Mesenchymal stem cell (in vitro differentiated cells and primary cell): ENCODE measurements around the gene TXNDC11. TPM values are rescaled to one million over a fixed set of nuclear protein-coding genes. Genes with fewer than 3 reads are reported as not detected.

ENCODE experiments used
- DNase-seq: peaks from one replicate; pipeline ENCODE4 v3.0.0-alpha.2; 2013
- H2AFZ ChIP-seq: one replicate; pipeline ENCODE4 v1.6.1; 2013; ENCODE audit warnings: low read depth, mild to moderate bottlenecking, control low read depth, inconsistent platforms, low read length, moderate library complexity
- H2AK5ac ChIP-seq: 2 replicates; pipeline ENCODE4 v1.6.1; 2013; ENCODE audit warnings: low read length, moderate library complexity, mild to moderate bottlenecking, inconsistent platforms; ENCODE audit not compliant: severe bottlenecking
- H2BK120ac ChIP-seq: one replicate; pipeline ENCODE4 v1.6.1; 2013; ENCODE audit warnings: low read depth, mild to moderate bottlenecking, inconsistent platforms, low read length, moderate library complexity
- H2BK12ac ChIP-seq, 2 experiments: one replicate each; pipeline ENCODE4 v1.6.1; 2013; ENCODE audit warnings: inconsistent platforms in 2 of 2, low read length in 2 of 2, mild to moderate bottlenecking in 2 of 2, moderate library complexity in 2 of 2, control low read depth in 1 of 2
- H2BK15ac ChIP-seq: one replicate; pipeline ENCODE4 v1.6.1; 2013; ENCODE audit warnings: mild to moderate bottlenecking, low read depth, inconsistent platforms; ENCODE audit not compliant: poor library complexity, severe bottlenecking
- H2BK5ac ChIP-seq: 2 replicates; pipeline ENCODE4 v1.6.1; 2013; ENCODE audit warnings: low read depth, mild to moderate bottlenecking, low read length, control low read depth, inconsistent platforms; ENCODE audit not compliant: poor library complexity, severe bottlenecking
- H3K14ac ChIP-seq, 2 experiments: one replicate each; pipeline ENCODE4 v1.6.1; 2013; ENCODE audit warnings: inconsistent platforms in 2 of 2, low read length in 2 of 2, control low read depth in 1 of 2, mild to moderate bottlenecking in 1 of 2, moderate library complexity in 1 of 2
- H3K18ac ChIP-seq, 2 experiments: one replicate each; pipeline ENCODE4 v1.6.1; 2013; ENCODE audit warnings: inconsistent platforms in 2 of 2, low read length in 2 of 2, control low read depth in 1 of 2, low read depth in 1 of 2, mild to moderate bottlenecking in 1 of 2
- H3K23ac ChIP-seq, 2 experiments: one replicate each; pipeline ENCODE4 v1.6.1; 2013; ENCODE audit warnings: inconsistent platforms in 2 of 2, low read length in 2 of 2, mild to moderate bottlenecking in 2 of 2, moderate library complexity in 2 of 2, control low read depth in 1 of 2
- H3K27ac ChIP-seq: 2 replicates; pipeline ENCODE4 v1.5.1; 2013; ENCODE audit warnings: mild to moderate bottlenecking, moderate library complexity, low read length, control low read depth, inconsistent platforms; ENCODE audit not compliant: poor library complexity, severe bottlenecking
- H3K27me3 ChIP-seq, 2 experiments: 2 replicates each; pipeline versions ENCODE4 v1.6.1 to v1.7.0; 2013; ENCODE audit warnings: low read length in 2 of 2, mild to moderate bottlenecking in 2 of 2, moderate library complexity in 2 of 2, control low read depth in 1 of 2, inconsistent platforms in 1 of 2; ENCODE audit not compliant: control insufficient read depth in 1 of 2, insufficient read depth in 1 of 2
- H3K36me3 ChIP-seq, 2 experiments: 2 replicates each; pipeline versions ENCODE4 v1.6.1 to v1.7.0; 2013; ENCODE audit warnings: low read length in 2 of 2, control low read depth in 1 of 2, inconsistent platforms in 1 of 2, low read depth in 1 of 2, mild to moderate bottlenecking in 1 of 2; ENCODE audit not compliant: insufficient read depth in 2 of 2, control insufficient read depth in 1 of 2
- H3K4ac ChIP-seq, 2 experiments: one replicate each; pipeline ENCODE4 v1.6.1; 2013; ENCODE audit warnings: inconsistent platforms in 2 of 2, low read length in 2 of 2, mild to moderate bottlenecking in 2 of 2, moderate library complexity in 2 of 2, control low read depth in 1 of 2, low read depth in 1 of 2
- H3K4me1 ChIP-seq: 2 replicates; pipeline ENCODE4 v1.6.1; 2013; ENCODE audit warnings: low read depth, low read length, control low read depth; ENCODE audit not compliant: control insufficient read depth, insufficient read depth
- H3K4me2 ChIP-seq: 2 replicates; pipeline ENCODE4 v1.6.1; 2013; ENCODE audit warnings: low read length, mild to moderate bottlenecking, inconsistent platforms; ENCODE audit not compliant: poor library complexity, severe bottlenecking
- H3K4me3 ChIP-seq, 2 experiments: 2 replicates each; pipeline versions ENCODE4 v1.5.1 to v1.7.0; 2013; ENCODE audit warnings: low read length in 2 of 2, mild to moderate bottlenecking in 2 of 2, control low read depth in 1 of 2, low read depth in 1 of 2; ENCODE audit not compliant: insufficient read depth in 1 of 2
- H3K79me1 ChIP-seq: replicated peaks from 2 replicates; pipeline ENCODE4 v1.6.1; 2013; ENCODE audit warnings: mild to moderate bottlenecking, control low read depth, low read length, inconsistent platforms; ENCODE audit not compliant: poor library complexity, severe bottlenecking
- H3K9ac ChIP-seq: 2 replicates; pipeline ENCODE4 v1.7.0; 2013; ENCODE audit warnings: mild to moderate bottlenecking, low read length, moderate library complexity
- H3K9me3 ChIP-seq: 2 replicates; pipeline ENCODE4 v1.7.0; 2013; ENCODE audit warnings: mild to moderate bottlenecking, low read length; ENCODE audit not compliant: control insufficient read depth
- H4K8ac ChIP-seq: one replicate; pipeline ENCODE4 v1.6.1; 2013; ENCODE audit warnings: inconsistent platforms, mild to moderate bottlenecking, low read length, moderate library complexity
- H4K91ac ChIP-seq: one replicate; pipeline ENCODE4 v1.6.1; 2013; ENCODE audit warnings: mild to moderate bottlenecking, low read length, inconsistent platforms
- WGBS: methylation state at CpG from one replicate; pipeline ENCODE4 v1.1.7; 2013; ENCODE audit warnings: mixed read lengths; 5-methylcytosine and 5-hydroxymethylcytosine counted together
- small RNA-seq: library from polyadenylated mRNA; stranded (forward); fragments of <200 nt; extraction: miRNeasy Mini kit (QIAGEN cat#:217004); gene quantifications from one replicate; pipeline ENCODE3, GENCODE V24; 2013; ENCODE audit warnings: low read depth

The TXNDC11 gene

GRCh38 chr16:11630046-11630767, 112.5 kb downstream of the TXNDC11 start:
- Histone ChIP-seq H2BK12ac (peak overlapping the region in 1 of 2 experiments; percentile 45), H2AFZ (no peak overlapping the region), H3K14ac (no peak overlapping the region), H2AK5ac (peak overlapping the region; percentile 99), H3K18ac (peak overlapping the region in 1 of 2 experiments; percentile 41), H3K9ac (no peak overlapping the region), H3K36me3 (no peaks in the 10 kb centered on the region), H3K27ac (peak overlapping the region; percentile 85), H2BK5ac (peak overlapping the region; percentile 61), H3K23ac (no peak overlapping the region), H3K9me3 (no peaks in the 10 kb centered on the region), H3K4ac (no peak overlapping the region), H2BK120ac (no peak overlapping the region), H4K8ac (no peak overlapping the region), H3K27me3 (no peaks in the 10 kb centered on the region), H3K79me1 (peaks cover 1% of the 10 kb centered on the region), H3K4me3 (no peak overlapping the region), H4K91ac (no peak overlapping the region), H3K4me2 (no peak overlapping the region), H2BK15ac (peak overlapping the region; percentile 56), H3K4me1 (peaks cover 39% of the 10 kb centered on the region)
- WGBS, result 89% methylated on average over 9 of the region's 12 CpGs
- DNase-seq, result no peak

Small RNA genes within 50 kb of the gene (small RNA-seq; reads per million reads assigned to genes)
- gene RF00017, result not detected
